ENCODE measurements around the gene RNF25.

The RNF25 gene

GRCh38 chr2:218618102-218618860, 53.5 kb downstream of the RNF25 start:
- DNase-seq (ENCODE audit: low read depth) = no peak
- no peak for TF ChIP-seq CTCF (IDR thresholded peaks at IDR 0.05; ENCODE audit: low read length, missing control alignments)
- no peak overlapping the region for H3K4me3 ChIP-seq (replicated peaks; ENCODE audit: low read depth, low read length)

GRCh38 chr2:218615868-218616315, 55.9 kb downstream of the RNF25 start:
- no peak for TF ChIP-seq CTCF (IDR thresholded peaks at IDR 0.05; ENCODE audit: low read length, missing control alignments)
- no peak for DNase-seq (ENCODE audit: low read depth)
- H3K4me3 ChIP-seq (replicated peaks; ENCODE audit: low read depth, low read length) = no peak overlapping the region

Measured in fibroblast of pulmonary artery (primary cell).